GM19452 (cell line): ENCODE data around the gene TCF4.
A peak's percentile ranks its signal among the peaks of the same experiment; 100 is the strongest.

Source experiments
- ATAC-seq: cut with Tn5 transposase; IDR thresholded peaks from one replicate; pipeline ENCODE4 v1.9.1; 2021; ENCODE audit not compliant: unreplicated experiment

TCF4 gene

DNA sequence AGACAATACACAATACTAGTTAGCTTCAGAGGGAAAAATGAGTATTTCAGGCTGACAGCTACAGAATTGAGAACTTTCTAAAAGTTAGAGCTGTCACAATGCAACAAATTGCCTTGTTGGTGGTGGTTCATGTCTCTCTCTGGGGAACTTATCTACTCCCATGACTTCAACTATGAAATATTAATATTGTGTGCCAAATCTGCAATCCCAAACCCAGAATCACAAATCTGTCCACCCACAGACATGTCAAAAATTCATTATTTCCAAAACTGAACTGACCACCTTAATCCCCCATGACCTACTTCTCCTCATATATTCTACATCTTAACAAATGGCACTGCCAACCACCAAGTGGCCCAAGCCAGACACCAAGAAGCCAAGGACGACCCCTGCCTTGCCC, 143.5 kb downstream of the TCF4 start:
- ATAC-seq: no peak

DNA sequence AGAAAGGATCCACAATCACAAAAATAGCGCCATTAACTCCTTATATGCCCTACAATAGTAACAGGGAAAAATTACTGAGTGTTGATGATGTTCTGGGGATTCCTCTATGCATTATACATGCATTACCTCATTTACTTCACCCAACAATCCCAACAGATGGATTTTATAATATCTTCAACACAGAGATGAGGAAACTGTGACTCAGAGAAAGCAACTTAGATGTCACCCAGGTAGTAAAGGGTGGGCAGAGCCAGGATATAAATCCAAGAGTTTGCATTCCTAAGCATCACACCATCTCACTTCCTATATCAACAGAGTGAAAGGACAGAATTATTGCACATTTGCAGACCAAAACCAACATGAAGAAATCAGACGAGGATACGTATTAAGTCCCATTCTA, 144.2 kb downstream of the TCF4 start:
- no peak for ATAC-seq

DNA sequence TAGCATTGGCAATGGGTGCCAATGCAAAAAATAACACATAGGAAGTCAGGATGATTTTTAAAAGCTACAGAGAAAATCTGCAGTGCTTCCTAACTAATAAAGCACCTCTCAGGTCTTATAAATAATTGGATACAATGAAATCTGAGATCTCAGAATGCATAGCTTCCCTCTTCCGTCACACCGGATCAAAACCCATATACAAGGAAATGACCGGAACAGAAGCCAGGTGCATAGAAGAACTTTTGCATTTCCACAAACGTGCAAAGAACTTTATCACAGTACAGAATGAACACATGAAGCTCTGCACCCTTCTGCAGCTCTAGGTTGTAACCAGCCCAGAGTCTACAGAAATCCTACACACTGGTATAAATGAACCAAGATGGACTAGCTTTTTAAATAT, 145.4 kb downstream of the TCF4 start:
- no peak for ATAC-seq

DNA sequence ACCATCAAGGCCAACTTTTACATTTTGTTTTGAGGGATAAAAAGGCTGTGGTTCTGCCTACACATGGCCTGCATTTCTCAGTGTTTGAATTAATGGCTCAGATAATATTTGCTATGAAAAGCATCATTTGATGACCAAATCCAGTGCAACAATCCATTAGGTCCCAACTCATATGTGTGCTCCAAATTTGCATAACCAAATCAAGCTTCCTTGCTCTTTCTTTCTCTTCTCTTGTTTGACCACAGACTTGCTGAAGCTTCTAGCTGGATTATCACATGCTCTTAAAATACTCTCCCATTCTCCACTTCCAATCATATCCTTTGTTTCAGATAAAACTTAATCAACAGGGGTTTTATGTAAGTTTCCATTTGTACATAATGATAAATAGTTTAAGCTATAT, 147.0 kb downstream of the TCF4 start:
- no peak for ATAC-seq

DNA sequence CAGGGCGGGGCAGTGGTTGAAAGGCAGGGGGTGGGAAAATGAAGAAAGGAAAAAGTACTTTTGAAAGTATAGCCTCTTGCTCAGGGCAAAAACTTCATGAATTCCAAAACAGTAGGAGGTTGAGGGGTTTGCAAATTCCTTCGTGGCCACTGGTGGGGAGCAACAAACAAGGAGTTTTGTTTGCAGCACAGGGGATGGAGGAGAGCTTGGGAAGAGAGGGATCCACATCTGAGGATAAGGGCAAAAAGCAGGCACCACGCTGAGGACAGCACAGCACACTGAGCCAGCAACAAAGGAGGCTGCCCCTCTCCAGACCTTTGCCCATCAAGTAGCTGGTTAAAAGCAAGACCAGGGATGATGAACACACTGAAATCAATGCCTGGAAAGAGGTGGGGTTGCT, 148.9 kb downstream of the TCF4 start:
- ATAC-seq: no peak

DNA sequence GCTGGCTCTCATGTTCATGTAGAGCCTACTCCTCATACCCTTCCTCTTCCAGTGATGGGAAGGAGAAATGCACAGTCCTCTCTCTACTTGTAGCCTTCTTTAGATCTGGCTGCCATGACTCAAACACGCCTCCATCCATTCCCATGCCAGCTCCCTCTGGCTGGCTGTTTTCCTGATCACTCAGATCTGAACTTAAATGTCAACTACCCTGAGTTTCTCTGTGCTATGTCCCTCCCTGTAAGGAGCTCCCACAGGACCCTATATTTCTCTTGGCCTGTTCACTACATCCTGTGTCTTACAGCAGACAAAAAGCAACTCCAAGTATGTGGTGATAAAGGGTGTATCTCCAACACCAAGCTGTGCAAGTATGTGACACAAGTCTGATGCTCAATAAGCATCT, 152.4 kb downstream of the TCF4 start:
- ATAC-seq: no peak

DNA sequence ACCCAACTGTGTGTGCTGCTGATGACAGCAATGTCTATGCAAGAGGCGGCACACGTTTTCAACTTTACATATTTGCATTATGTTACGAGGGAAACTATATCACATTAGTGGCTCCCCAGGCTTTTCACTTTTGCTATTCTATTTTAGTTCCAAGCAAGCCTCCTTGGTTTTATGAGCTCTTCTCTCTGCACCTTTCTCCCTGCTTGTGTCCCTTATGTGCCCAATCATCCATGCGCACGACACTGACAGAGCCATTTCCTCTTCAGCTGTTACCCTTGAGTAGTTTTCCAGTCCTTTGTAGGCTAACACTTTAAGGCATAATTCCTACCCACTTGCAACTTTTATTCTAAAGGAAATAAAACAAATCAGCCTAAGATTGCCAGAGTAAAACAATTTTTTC, 154.3 kb downstream of the TCF4 start:
- ATAC-seq: no peak

DNA sequence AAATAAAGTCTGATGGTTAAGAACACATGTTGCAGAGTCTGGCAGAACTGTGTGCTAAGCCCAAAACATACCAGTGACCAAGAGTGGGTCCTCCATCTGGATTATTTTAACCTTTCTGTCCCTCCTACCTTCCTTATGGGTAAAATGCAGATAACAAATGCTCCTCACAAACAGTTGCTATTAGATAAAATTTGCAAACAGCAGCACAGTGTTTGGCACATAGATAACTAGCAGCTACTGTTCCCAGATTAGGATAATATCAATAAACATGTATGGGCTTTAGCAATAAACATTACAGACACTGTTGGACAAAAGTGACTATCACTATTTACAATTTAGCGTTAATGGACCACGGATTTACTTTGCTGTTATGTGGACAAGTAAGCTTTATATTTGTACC, 154.9 kb downstream of the TCF4 start:
- no peak for ATAC-seq

DNA sequence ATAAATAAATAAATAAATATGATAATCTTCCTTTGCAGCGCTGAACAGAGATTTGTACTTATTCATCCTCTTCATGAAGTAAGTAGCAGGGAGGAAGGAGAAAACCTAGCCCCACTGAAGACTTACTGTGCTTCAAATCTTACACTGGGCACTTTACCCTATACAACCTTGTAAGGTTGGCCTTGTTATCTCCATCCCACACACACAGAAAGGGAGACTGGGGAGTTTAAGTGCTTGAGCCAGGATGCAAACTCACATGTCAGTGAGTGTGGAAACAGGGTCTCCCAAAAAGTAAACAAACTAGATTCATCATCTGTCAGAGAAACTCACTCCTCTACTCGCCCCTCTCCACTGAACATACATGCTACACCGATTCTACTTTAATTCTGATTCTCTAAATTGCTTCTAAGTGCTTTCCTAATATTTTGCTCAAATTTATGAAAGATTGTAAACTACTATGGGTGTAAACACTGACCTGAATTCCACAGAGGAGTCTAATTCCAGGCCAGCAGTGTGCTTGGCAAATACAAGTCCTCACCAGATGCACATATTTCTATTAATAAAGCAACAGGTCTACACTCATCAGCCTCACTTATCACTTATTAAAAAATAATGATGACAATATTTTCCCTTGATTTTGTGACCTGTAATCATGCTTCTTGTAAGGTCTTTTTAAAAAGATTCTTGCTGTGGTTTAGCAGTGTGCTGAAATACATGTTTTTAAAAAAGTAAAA, 155.5 kb downstream of the TCF4 start:
- ATAC-seq: no peak

DNA sequence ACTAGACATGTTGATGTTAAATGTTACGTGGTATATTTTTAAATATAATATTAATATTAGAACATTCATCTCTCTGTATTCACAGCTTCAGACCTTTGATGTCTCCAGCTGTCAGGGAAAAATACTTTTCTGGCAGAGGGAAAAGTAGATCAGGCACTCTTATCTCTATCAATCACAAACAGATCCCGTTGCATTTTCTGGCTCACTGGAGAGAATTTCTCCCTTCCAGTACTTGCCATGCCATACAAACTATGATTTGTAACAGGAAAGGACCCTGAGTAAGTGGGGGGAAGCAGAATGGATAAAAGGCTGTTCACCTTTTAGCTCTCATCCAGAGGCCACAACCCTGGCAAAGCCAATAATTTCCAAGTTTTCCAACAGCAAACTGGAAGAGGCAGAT, 158.0 kb downstream of the TCF4 start:
- no peak for ATAC-seq

DNA sequence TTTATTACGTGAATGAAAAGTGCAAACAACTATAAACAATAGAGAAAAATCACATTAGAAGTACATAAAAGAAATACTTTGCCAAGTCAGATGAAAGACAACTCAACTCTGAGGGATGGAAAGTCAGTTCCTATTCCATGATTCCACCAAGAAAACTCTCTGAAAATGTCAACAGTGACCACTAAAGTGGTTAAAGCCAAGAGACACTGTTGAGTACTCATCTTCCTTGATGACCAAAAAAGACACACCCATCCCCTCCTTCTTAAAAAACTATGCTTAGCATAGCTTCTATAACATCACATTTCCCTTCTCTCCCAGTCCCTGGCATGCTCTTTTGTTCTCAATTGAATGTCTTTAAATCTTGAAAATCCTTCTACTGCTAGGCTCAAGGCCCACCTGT, 160.0 kb downstream of the TCF4 start:
- ATAC-seq: no peak

DNA sequence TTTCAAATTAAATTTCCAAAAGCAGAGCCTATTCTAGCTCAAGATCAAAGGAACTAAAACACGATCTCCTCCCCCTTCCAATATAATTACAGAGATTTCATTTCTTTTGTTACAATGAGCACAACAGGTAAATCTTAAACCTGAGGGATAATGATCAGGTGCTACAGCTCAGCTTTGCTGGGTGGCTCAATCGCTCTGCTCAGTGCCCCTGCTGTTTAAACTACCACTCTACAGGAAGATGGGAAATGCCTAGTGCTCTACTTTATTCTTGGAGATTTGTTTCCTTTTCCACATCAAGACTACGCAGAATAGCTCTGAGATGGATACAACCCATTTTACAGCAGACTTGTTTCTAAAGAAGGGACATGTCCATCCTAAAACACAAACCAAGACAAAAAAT, 162.3 kb downstream of the TCF4 start:
- ATAC-seq: no peak

DNA sequence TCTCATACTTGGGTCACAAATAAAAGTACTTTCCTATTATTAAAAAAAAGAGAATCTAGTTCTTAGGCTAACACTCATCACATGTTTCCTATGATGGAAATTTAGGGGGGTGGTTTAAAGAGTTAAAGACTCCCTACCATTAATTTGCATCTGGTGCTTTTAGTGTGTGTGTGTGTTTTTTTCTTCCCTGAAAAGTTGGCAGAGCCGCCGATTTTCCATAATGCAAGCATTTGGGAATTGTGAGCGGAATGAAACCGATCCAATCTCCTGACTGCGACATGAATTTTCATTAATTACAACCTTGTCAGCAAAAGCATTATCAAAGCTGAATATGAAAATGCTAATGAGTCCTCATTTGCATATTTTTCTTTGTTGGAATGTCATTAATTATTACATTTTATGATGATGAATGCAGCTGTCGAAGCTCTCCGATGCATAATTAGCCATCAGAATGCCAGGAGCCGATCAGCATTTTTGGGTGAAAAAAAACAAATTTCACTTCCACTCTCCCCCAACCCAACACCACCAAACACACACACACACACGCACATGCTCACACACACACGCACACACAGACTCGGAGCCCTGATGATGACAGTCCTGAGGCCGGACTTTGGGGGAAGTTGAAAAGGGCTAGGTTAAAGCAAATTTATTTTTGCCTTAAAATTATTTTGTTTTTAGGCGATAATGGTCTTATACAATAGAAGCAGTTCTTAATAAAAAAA, 165.4 kb downstream of the TCF4 start:
- ATAC-seq: no peak

DNA sequence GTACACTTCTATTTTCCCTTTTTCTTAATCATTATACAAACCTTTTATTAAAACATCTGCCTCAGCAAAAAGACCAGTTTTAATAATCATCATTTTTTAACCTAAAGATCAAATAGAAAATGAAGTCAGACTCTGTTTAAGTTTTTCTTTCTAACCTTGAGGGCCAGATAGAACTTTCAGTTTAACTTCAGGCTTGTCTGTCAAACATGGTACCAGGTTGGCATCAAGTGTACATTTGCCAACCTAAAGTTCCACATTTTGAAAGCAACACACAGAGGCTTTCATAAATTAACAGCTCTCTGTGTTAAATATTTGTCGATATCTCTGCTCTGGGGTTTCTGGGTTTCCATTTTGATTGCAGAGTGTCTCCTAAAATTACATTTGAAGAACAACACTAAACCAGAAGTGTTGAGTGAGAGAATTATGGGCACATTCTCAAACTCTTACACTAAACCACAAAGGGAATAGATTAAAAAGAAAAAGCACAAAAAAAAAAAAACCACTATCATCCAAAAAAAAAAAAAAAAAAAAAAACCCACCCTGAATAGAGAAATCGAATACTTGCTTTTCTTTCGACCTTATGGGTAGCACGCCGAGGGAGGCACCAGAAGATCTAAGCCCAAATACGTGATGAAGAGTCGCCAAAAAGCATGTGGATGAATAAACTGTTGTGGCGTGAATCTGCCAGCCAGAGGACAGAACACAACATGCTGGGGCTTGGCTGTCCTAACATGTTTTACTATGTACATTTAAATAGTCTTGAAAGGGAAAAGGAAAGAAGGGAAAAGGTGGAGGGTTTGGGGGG, 166.2 kb downstream of the TCF4 start:
- ATAC-seq: no peak

DNA sequence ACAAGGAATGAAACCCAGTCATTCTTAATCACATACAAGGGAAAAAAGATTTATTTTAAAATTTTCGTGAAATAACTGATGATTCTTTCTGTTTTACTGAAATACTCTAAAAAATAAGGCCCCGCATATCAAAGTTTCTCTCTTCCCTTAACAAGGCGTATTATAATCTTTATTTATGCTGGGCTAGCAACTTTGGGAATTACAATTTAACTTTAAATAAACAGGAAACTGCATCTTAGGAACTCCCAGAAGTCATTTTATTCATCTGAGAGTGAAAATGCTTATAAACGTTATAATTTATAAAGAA, 166.7 kb downstream of the TCF4 start:
- ATAC-seq: no peak

DNA sequence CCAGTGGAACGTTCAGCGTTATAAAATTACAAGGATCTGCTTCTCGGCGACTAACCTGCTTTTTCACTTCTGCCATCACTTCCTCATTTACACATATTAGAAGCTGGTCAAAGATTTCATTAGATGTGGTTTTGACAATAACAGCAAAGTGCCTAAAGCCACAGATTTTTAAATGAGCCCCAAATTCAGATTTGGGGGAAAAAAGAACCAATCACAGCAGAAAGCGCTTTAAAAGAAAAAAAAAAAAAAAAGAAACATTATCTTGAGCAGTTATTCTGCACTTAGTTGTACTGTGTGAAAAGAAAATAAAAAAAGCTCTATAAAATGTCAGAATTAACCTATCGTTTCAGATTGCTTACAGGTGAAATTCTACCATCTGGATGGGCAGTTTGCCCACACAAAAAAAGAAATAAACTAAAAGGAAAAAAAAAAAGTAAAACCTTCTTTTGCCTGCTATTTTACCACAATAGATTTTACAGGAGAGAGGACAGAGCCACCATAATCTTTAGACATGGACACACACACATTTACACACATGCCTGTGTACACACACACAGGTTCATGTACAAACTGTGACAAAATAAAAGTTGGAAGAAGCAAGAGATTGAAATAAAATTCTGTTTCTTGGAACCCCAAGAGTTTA, 167.2 kb downstream of the TCF4 start:
- ATAC-seq: peak; percentile 71

DNA sequence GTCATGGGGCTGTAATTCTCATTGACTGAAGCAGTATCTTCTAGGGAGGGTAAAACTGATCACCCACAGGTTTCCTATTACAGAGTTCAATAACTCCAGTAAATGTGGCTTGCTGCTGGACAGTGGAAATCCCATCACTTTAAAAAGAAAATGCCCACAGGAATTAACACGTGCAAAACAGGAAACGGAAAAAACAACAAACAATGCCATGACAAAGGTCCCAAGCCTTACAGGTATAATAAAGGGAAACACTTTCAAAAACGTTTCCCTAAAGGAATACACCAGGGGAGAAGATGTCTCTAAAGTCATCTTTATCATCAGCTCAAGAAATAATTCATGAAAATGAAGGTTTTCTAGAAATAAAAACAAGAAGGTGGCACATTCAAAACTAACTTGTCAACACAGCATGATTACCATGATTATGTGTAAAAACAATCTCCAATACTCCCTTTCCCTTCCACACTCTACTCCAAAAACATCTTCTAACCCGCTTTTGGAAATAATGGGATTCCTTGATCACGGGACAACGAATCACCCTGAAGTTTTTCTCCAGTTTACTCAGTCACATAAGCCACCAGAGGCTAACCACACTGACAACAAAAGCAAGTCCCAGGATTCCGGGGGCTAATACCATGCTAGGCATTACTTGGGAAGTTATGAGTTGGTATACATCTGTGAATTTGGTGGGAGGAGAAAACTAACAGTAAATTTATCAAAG, 167.9 kb downstream of the TCF4 start:
- peak; percentile 32 for ATAC-seq

DNA sequence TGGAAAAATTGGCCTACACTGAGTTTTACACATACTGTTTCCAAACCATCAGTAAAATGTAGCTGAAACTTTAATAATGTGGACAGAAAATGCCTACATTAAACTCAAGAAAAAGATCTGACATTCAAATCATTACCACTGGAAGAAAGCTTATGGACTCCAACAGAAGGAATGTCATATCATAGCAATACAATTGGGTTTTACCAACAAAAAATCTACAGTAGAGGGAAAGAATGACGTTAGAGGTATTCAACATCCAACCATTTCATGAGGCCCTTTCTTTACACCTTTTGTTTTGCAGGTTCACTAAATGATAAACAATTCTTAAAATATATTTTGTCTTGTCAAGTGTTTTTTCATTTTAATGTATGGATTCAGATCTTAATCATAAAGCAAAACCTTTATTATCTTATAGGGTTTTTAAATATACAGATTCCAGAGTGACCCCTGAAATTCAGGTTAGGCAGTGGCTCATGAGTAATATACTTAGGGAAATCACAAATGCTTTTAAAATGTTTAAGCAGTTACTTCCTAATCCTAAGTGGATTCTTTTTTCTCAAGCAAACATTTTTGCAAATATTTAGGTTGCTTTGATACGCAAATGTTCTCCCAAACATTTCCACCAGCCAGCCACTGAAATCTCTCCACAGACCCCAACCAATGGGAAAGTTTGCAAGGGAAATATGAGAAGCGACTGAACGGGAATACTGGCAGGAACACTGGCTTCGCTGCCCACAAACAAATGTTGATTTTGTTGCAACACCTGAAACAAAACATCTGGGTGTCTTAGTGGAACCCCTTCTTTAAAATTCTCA, 168.7 kb downstream of the TCF4 start:
- no peak for ATAC-seq

DNA sequence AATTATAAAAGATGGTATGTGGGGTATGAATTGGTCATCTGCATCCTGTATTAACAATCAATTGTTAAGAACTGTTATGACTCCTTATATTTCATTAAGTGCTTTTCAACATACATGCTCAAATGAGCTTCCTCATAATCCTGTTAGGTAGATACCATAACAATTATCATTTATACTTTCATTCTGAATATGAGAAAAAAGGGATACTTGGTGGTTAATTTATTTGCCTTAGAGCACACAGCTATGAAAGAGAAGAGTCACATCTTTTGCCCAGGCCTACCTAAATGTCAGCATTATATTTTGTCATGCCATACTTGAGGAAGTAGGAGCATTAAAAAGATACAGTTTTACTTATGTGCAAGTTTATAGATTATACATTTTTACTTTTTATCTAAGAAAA, 169.6 kb downstream of the TCF4 start:
- no peak for ATAC-seq

DNA sequence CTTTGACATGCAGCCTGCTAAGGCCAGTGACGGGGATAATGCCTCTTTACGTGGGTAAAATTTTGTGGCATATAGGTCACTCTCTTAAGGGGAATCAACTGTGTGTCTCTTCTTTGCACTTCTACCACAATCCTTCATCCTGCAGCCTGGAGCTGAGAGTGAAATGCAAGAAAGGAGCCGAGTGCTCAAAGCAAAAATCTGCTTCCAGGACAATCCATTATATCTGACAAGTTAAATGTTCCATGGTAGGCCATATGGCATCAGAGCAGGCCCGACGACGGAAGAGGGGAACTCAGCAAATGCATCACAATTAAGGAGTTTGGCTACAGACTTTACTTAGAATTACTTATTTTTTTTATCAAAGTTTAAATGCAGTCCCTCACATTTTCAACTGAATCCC, 171.2 kb downstream of the TCF4 start:
- no peak for ATAC-seq
